ENCODE measurements around the gene MOCS1. TPM values are rescaled to one million over a fixed set of nuclear protein-coding genes. Genes with fewer than 3 reads are reported as not detected.
A peak's percentile ranks its signal among the peaks of the same experiment; 100 is the strongest.

MOCS1 gene
- total and polyA plus RNA-seq, 2 experiments from 2014 or later: 17.2 to 28.1 TPM

- Histone ChIP-seq H4K20me1 (replicated peaks; ENCODE audit: insufficient read depth) (no peaks in the 10 kb centered on the region), H3K4me3 (no peak overlapping the region), H3K9me2 (ENCODE audit: insufficient read depth) (0 out of 2 replicates have a peak, but pooled peaks cover 5% of the 10 kb centered on the region), H3F3A (replicated peaks; ENCODE audit: low read depth) (no peaks in the 10 kb centered on the region), H3K27me3 (ENCODE audit: insufficient read depth) (no peaks in the 10 kb centered on the region), H3K79me2 (replicated peaks; ENCODE audit: insufficient read depth) (no peaks in the 10 kb centered on the region), H3K4me2 (no peak overlapping the region), H2AFZ (no peak overlapping the region), H3K27ac (ENCODE audit: low read depth) (no peak overlapping the region), H3K36me3 (ENCODE audit: insufficient read depth) (no peaks in the 10 kb centered on the region), H3K4me1 (ENCODE audit: insufficient read depth) (peaks cover 6% of the 10 kb centered on the region)
- ATAC-seq (peak; percentile 97), DNase-seq (ENCODE audit: low spot score) (peak; percentile 75)
- no peak overlapping the region for H3K27ac Mint-ChIP-seq
- TF ChIP-seq CTCF (conservative IDR thresholded peaks at IDR 0.05; ENCODE audit: low read depth in 2 of 2) (peak; percentile 74 to 89), CREB1 (CRISPR knock-in tag; IDR thresholded peaks at IDR 0.05; ENCODE audit: low read depth) (no peak), ZNF462 (CRISPR knock-in tag; IDR thresholded peaks at IDR 0.05) (no peak)
- H3K4me3 Mint-ChIP-seq: no peak overlapping the region
- H3K9me3 Mint-ChIP-seq: no peaks in the 10 kb centered on the region
- peaks cover 3% of the 10 kb centered on the region; the same call in 1 of the 3 replicates for H3K36me3 Mint-ChIP-seq (ENCODE audit: low read depth)
- peaks cover 2% of the 10 kb centered on the region for H3K27me3 Mint-ChIP-seq (ENCODE audit: insufficient read depth, low read depth, poor library complexity)
- peaks cover 7% of the 10 kb centered on the region for H3K4me1 Mint-ChIP-seq
These were observed 41.7 kb downstream of the MOCS1 start for GRCh38 chr6:39892490-39893129.
